ENCODE data around the gene RYR1. TPM values are rescaled to one million over a fixed set of nuclear protein-coding genes. Genes with fewer than 3 reads are reported as not detected.

Gene RYR1
- total and polyA plus RNA-seq, 2 donors (not counting 1 experiment from before 2014, with no cell fraction given), result 0.43 to 3.8 TPM

DNA sequence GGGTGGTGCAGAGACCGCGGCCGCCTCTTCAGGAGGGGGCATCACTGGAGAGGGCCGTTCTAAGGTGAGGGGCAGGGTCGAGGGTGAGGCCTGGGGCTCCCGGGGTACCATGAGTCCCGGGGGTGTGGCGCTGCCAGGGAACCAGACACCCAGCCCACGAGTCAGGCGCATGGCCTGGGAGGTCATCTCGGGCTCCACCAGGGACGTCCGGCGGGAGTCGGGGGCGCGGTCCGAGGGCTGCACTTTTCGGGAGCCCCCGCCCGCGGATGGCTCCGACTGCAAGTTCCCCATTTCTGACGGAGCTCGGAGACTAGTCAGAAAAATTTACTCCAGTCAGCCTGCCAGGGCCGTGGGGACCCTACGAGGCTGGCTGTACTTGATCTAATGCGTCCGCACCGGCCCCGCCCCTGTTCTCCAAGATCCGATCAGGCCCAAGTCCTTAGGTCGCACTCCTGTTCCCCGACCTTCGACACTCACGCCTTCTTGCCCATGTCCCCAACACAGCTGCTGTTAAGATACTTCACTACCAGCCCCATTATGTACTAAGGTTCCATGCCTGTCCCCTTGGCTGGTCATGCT is 46.4 kb upstream of the RYR1 start:
- peaks cover 54% of the 10 kb centered on the region for H4K20me1 ChIP-seq (ENCODE audit: control insufficient read depth, insufficient read depth, low read length, poor library complexity, severe bottlenecking)
- H3K4me1 Mint-ChIP-seq, result peaks cover 31% of the 10 kb centered on the region
- no peak for DNase-seq
- peak overlapping the region; percentile 63 for H3K27ac Mint-ChIP-seq
- intact Hi-C loops (cut with micrococcal nuclease), result loop anchor here (1.0 to 5.0 kb wide), 3 partner anchors 13 to 230 kb away; partner anchors contain the start of genes EIF3K, FAM98C, MAP4K1 and PSMD8
- H3K79me2 ChIP-seq (ENCODE audit: control insufficient read depth, insufficient read depth, low read length), result no peaks in the 10 kb centered on the region
- H3K4me3 Mint-ChIP-seq, result peak overlapping the region; percentile 97
- peaks cover 27% of the 10 kb centered on the region for H3K27me3 Mint-ChIP-seq
- peaks cover 0 to 27% of the 10 kb centered on the region in 2 experiments for H3K36me3 ChIP-seq (replicated peaks in 1 of 2; ENCODE audit: control extremely low read depth in 1 of 2, control insufficient read depth in 1 of 2, extremely low read depth in 1 of 2, insufficient read depth in 2 of 2, low read length in 1 of 2)
- H3K4me3 ChIP-seq (ENCODE audit: control extremely low read depth in 1 of 5, extremely low read depth in 1 of 5, insufficient read depth in 1 of 5, low read depth in 2 of 5, low read length in 4 of 5), result peak overlapping the region in 4 of 5 experiments; percentile 40 to 77 (median 48)
- 3% methylated on average over 36 of the region's 36 CpGs for WGBS (ENCODE audit: insufficient coverage)
- ChIA-PET POLR2A (interaction anchor here (0.8 to 2.5 kb wide), 4 partner anchors 11 to 16 kb away, joined by 3 to 11 read pairs (median 8); partner anchors contain the start of genes FAM98C and PSMD8), CTCF (interaction anchor here (0.7 to 2.3 kb wide), 3 partner anchors 16 to 51 kb away, joined by 3 to 20 read pairs (median 4); partner anchors contain the start of genes CATSPERG and FAM98C)
- peak overlapping the region; percentile 97 for H3K4me2 ChIP-seq (replicated peaks; ENCODE audit: low read depth, low read length, poor library complexity, severe bottlenecking)
- H3K9ac ChIP-seq (ENCODE audit: low read length), result peak overlapping the region; percentile 69
- TF ChIP-seq, protein P1, sequence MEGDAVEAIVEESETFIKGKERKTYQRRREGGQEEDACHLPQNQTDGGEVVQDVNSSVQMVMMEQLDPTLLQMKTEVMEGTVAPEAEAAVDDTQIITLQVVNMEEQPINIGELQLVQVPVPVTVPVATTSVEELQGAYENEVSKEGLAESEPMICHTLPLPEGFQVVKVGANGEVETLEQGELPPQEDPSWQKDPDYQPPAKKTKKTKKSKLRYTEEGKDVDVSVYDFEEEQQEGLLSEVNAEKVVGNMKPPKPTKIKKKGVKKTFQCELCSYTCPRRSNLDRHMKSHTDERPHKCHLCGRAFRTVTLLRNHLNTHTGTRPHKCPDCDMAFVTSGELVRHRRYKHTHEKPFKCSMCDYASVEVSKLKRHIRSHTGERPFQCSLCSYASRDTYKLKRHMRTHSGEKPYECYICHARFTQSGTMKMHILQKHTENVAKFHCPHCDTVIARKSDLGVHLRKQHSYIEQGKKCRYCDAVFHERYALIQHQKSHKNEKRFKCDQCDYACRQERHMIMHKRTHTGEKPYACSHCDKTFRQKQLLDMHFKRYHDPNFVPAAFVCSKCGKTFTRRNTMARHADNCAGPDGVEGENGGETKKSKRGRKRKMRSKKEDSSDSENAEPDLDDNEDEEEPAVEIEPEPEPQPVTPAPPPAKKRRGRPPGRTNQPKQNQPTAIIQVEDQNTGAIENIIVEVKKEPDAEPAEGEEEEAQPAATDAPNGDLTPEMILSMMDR (IDR thresholded peaks at IDR 0.05), result no peak
- no peak for TF ChIP-seq EZH2 (IDR thresholded peaks at IDR 0.05; ENCODE audit: borderline replicate concordance, insufficient read depth, low read depth, low read length, poor library complexity, severe bottlenecking)
- H3K27ac ChIP-seq (ENCODE audit: low read length in 2 of 2), result no peak overlapping the region
- peaks cover 0 to 49% (median 21%) of the 10 kb centered on the region in 4 experiments for H3K27me3 ChIP-seq (replicated peaks in 1 of 4; ENCODE audit: control extremely low read depth in 1 of 4, control insufficient read depth in 3 of 4, insufficient read depth in 4 of 4, low read length in 3 of 4)
- H3K4me1 ChIP-seq (ENCODE audit: control insufficient read depth in 2 of 2, insufficient read depth in 2 of 2, low read length in 2 of 2), result peaks cover 36% of the 10 kb centered on the region in 2 donors
- no peaks in the 10 kb centered on the region for H3K9me3 Mint-ChIP-seq (ENCODE audit: insufficient read depth)
- peak; percentile 11 for ATAC-seq (ENCODE audit: low read depth)
- H2AFZ ChIP-seq (ENCODE audit: insufficient read depth, low read depth, low read length, poor library complexity, severe bottlenecking), result peak overlapping the region; percentile 53
- H3K9me3 ChIP-seq (ENCODE audit: control extremely low read depth in 1 of 3, control insufficient read depth in 2 of 3, insufficient read depth in 1 of 3, low read length in 2 of 3), result peaks cover 0 to 30% (median 0%) of the 10 kb centered on the region in 3 donors

Measured in B cell (primary cell).